K562 (cell line): ENCODE measurements around the gene LY6G6F. TPM values are rescaled to one million over a fixed set of nuclear protein-coding genes. Genes with fewer than 3 reads are reported as not detected.

ENCODE experiments used
- BCLAF1 ChIP-seq, 2 experiments: fragments of 450-650 bp in 1 of 2; IDR thresholded peaks; 2 replicates each; pipeline ENCODE4 v1.6.1; 2011 to 2017; ENCODE audit warnings: low read depth in 2 of 2, antibody characterized with exemption in 1 of 2, borderline replicate concordance in 1 of 2, low read length in 1 of 2, mild to moderate bottlenecking in 1 of 2, mixed read lengths in 1 of 2; ENCODE audit not compliant: control insufficient read depth in 1 of 2
- CREB5 ChIP-seq: fragments of 250-450 bp; sonication (Bioruptor Pico); IDR thresholded peaks from 2 replicates; pipeline ENCODE4 v1.5.0; 2020; ENCODE audit warnings: mild to moderate bottlenecking
- E2F4 ChIP-seq: sonication (generic); formaldehyde crosslinking; IDR thresholded peaks from 2 replicates; pipeline ENCODE4 v1.8.0; 2022; ENCODE audit warnings: mild to moderate bottlenecking, low read depth, missing genetic modification reagents
- ELF2 ChIP-seq: fragments of 250-450 bp; sonication (Bioruptor Pico); IDR thresholded peaks from 2 replicates; pipeline ENCODE4 v1.5.0; 2021; ENCODE audit warnings: mild to moderate bottlenecking
- FOXP1 ChIP-seq: sonication (generic); formaldehyde crosslinking; IDR thresholded peaks from 2 replicates; pipeline ENCODE4 v1.8.0; 2022; ENCODE audit warnings: mild to moderate bottlenecking, missing genetic modification reagents
- GABPB1 ChIP-seq: sonication (generic); formaldehyde crosslinking; IDR thresholded peaks from 2 replicates; pipeline ENCODE4 v1.8.0; 2022; ENCODE audit warnings: mild to moderate bottlenecking, missing genetic modification reagents
- KAT2B ChIP-seq: IDR thresholded peaks from one replicate; pipeline ENCODE4 v1.6.1; 2012; ENCODE audit warnings: low read depth, mild to moderate bottlenecking, control low read depth, inconsistent platforms, low read length, moderate library complexity
- NCOA6 ChIP-seq: fragments of 450-650 bp; IDR thresholded peaks from 2 replicates; pipeline ENCODE4 v1.6.1; 2017; ENCODE audit warnings: mild to moderate bottlenecking
- PHB2 ChIP-seq: fragments of 450-650 bp; IDR thresholded peaks from 2 replicates; pipeline ENCODE4 v1.6.1; 2017; ENCODE audit warnings: low read depth
- TBL1XR1 ChIP-seq, 2 experiments: IDR thresholded peaks; 2 replicates each; pipeline ENCODE4 v1.6.1; 2012; ENCODE audit warnings: improper control_type of control experiment in 2 of 2, low read length in 2 of 2, mild to moderate bottlenecking in 1 of 2
- ZNF121 ChIP-seq: sonication (generic); formaldehyde crosslinking; conservative IDR thresholded peaks from 2 replicates; pipeline ENCODE4 v1.8.0; 2022; ENCODE audit warnings: missing genetic modification reagents
- ZNF224 ChIP-seq: sonication (generic); formaldehyde crosslinking; IDR thresholded peaks from 2 replicates; pipeline ENCODE4 v1.8.0; 2022; ENCODE audit warnings: mild to moderate bottlenecking, missing genetic modification reagents
- ZNF24 ChIP-seq: fragments of 450-650 bp; IDR thresholded peaks from 2 replicates; pipeline ENCODE4 v1.6.1; 2016
- ZNF274 ChIP-seq: IDR thresholded peaks from 2 replicates; pipeline ENCODE4 v1.6.1; 2011; ENCODE audit warnings: low read depth, mild to moderate bottlenecking, low read length, moderate library complexity, borderline replicate concordance
- ZNF318 ChIP-seq, 2 experiments: fragments of 450-650 bp; IDR thresholded peaks; 2 replicates each; pipeline ENCODE4 v1.6.1; 2016; ENCODE audit warnings: mild to moderate bottlenecking in 2 of 2, borderline replicate concordance in 1 of 2, low read depth in 1 of 2, moderate library complexity in 1 of 2
- polyA plus RNA-seq, 8 experiments: library from polyadenylated mRNA; depleted of rRNA in 4 of 8; stranded (reverse) in 5 of 8; unstranded in 3 of 8; fragments of >200 nt; fragmentation: Nextera tagmentation in 2 of 8; fragmentation: Illumina TruSeq in 1 of 8; extraction: Ambion mirVana in 2 of 8; extraction: Trizol in 1 of 8; gene quantifications; 2 replicates each; pipeline versions ENCODE4 v1.2.1 to v1.2.3, GENCODE V29; 2011 to 2014; ENCODE audit warnings: inconsistent platforms in 1 of 8, missing spikeins in 1 of 8
- total RNA-seq, 7 experiments: library from RNA; depleted of rRNA in 6 of 7; stranded (reverse); fragments of >200 nt in 6 of 7; fragmentation: Illumina TruSeq in 2 of 7; extraction: Trizol in 2 of 7; gene quantifications; 2 replicates each; pipeline versions ENCODE4 v1.2.1 to v1.2.3, GENCODE V29; 2011 to 2021; ENCODE audit warnings: low replicate concordance in 1 of 7

LY6G6F gene
- total and polyA plus RNA-seq, 9 of the 15 experiments (the other 6 are each of a cell fraction or from before 2014, with no cell fraction given) = 0.14 to 0.50 (median 0.28) TPM; not detected in 2

GRCh38 chr6:31686483-31686882 is 20.2 kb upstream of the LY6G6F start (continued):
- TF ChIP-seq BCLAF1 (IDR thresholded peaks at IDR 0.05; ENCODE audit: borderline replicate concordance in 1 of 2, control insufficient read depth in 1 of 2, low read depth in 2 of 2, low read length in 1 of 2) = no peak
- 0 out of 2 replicates have a peak, but pooled peaks have one; percentile 14 for TF ChIP-seq ZNF24
- TF ChIP-seq ELF2 (CRISPR knock-in tag) = no peak
- TF ChIP-seq ZNF224 (CRISPR knock-in tag) = no peak
- no peak for TF ChIP-seq ZNF274
- TF ChIP-seq GABPB1 = no peak
- TF ChIP-seq ZNF121 (CRISPR knock-in tag) = no peak
- TF ChIP-seq PHB2 = no peak
- TF ChIP-seq FOXP1 (CRISPR knock-in tag) = 0 out of 2 replicates have a peak, but pooled peaks have one; percentile 24
- no peak for TF ChIP-seq KAT2B
- TF ChIP-seq E2F4 (CRISPR knock-in tag) = no peak
- TF ChIP-seq CREB5 = no peak
- TF ChIP-seq TBL1XR1 (IDR thresholded peaks at IDR 0.05; ENCODE audit: low read length in 2 of 2) = no peak
- TF ChIP-seq ZNF318 (IDR thresholded peaks at IDR 0.05; ENCODE audit: borderline replicate concordance in 1 of 2, low read depth in 1 of 2) = no peak
- no peak for TF ChIP-seq NCOA6
